ENCODE data around the gene PAPSS2.

PAPSS2 gene

GRCh38 chr10:87671139-87671815 is 11.6 kb downstream of the PAPSS2 start:
- DNase-seq (ENCODE audit: low read depth), result no peak

- DNase-seq (ENCODE audit: low read depth), result no peak
Measured at GRCh38 chr10:87672551-87672950, 12.9 kb downstream of the PAPSS2 start.

- no peak for DNase-seq (ENCODE audit: low read depth)
Measured at GRCh38 chr10:87674943-87675342, 15.3 kb downstream of the PAPSS2 start.

DNA sequence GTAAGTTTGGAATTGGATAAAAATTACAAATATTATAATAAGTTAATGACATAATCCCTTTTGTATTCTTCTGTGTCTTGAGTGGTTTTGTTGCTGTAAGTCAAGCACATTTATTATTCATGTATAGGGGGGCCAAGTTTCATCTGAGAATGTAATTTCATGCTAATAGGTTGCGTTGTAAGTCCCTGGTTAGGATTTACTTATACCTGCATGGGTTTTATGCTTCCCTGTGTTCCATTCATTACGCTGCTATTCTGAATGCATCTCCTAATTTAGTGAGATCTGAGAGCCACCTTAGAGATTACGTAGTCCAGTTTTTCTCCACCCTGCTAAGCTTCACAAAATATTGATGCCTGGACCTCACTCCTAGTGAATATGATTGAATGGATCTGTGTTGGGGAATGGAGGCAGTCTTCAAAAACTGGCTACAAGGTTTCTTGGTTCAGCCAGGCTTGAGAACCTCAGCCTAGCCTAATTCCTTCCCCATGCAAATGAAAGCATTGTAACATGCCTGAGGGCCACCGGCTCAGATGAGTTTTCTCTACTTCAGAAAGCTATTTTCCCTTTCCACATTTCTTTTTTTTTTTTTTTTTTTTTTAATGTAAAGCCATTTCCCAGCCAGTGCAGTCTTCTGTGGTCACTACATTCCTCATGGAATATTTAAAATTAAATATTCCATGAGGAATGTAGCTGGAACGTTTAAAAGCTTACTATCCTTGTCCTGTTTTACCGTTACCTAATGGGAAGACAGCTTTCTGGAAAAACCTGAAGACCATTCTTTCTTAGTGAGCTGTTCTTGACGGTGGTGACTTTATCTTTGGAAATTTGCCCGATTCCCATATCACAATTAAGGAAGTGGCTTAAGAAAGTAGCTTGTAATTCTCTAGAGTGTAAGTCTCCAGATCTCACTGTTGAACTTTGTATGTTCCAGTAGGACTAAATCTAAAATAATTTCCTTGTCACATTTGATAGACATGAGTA is 16.0 kb downstream of the PAPSS2 start:
- DNase-seq (ENCODE audit: low read depth), result no peak

DNA sequence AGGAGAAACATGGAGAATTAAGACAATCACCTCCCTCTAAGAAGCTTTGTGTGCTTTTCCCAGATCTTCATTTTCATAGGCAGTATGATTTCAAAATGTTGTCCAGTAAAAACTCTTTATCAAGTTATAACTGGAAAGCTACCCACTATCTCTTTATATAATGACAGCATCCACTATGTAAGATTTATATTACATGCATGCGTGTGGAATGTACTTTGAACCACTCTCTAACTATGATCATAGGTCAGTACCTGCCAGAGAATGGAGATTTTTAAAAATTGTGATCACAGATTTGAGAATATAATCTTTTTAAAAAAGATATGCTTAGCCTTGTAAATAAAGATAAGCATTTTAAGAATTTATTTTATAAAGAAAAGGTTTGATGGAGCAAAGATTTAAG is 17.9 kb downstream of the PAPSS2 start:
- DNase-seq (ENCODE audit: low read depth), result no peak

DNA sequence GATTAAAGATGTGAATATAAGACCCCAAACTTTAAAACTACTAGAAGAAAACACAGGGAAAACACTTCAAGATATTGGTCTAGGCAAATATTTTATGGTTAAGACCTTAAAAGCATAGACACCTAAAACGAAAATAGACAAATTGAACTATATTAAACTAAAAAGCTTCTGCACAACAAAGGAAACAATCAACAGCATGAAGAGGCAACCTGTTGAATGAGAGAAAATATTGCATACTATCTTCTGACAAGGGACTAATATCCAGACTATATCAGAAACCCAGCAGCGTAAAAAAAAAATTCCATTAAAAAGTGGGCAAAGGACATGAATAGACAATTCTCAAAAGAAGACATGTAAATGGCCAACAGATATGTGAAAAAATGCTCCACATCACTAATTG is 18.6 kb downstream of the PAPSS2 start:
- no peak for DNase-seq (ENCODE audit: low read depth)

GRCh38 chr10:87683356-87683755 is 23.7 kb downstream of the PAPSS2 start:
- no peak for DNase-seq (ENCODE audit: low read depth)

- DNase-seq (ENCODE audit: low read depth), result no peak
Measured at GRCh38 chr10:87684001-87684638, 24.4 kb downstream of the PAPSS2 start.

DNA sequence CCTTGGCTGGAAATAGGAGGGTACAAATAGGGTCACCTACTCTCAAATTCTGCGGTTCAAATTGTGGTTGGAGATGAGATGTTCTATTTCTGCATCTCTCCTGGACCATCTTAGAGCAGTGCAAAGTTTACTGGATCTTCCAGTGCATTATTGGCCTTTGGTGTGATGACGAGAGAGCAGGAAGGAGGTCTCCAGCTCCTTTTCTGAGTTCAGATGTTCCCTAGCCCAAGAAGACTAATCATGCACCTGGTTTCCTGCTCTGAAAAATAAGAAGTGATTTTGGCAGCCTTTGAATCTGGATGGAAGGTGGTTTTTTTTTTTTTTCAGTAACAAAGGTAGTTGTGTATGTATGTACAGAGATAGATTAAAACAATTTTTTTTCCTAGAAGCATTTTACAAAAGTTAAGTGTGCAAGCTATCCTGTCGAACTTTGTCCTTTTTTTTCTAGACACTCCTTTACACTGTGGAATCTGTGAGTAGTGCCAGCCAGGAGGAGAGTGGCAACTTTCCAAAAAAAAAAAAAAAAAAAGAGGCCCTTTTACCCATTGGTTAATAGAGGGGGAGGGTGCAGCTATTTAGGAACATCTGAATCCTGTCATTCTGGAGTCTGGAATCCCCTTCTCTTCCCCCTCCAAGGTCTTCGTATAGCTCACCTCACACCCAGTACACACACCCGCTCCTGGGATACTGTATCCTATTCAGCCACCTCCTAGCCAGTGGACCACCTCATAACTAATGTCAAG is 26.3 kb downstream of the PAPSS2 start:
- DNase-seq (ENCODE audit: low read depth), result no peak

DNA sequence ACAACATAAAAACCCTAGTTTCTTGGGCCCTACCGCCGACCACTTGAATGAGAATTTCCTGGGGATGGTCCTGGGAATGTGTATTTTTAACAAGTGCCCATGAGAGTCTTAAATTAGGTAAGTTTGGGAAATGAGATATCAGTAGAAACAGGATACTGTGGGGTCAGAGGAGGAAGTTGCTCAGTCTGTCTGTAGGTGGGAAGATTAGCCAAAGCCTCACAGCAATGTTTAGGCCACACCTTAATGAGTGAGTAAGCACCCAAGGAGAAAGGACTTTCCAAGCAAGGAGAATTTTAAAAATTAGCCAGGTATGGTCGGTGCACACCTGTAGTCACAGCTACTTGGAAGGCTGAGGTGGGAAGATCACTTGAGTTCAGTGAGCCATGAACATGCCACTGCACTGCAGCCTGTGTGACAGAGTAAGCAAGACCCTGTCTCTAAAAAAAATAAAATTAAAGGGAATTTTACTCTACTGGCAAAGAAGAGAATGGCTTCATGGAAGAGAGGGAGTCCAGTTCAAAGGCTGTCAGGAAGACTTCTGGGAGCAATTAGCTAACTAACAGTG is 31.9 kb downstream of the PAPSS2 start:
- no peak for DNase-seq (ENCODE audit: low read depth)

- no peak for DNase-seq (ENCODE audit: low read depth)
Measured at GRCh38 chr10:87692956-87693484, 33.3 kb downstream of the PAPSS2 start.

- DNase-seq (ENCODE audit: low read depth), result no peak
Measured at GRCh38 chr10:87694011-87694794, 34.5 kb downstream of the PAPSS2 start.

DNA sequence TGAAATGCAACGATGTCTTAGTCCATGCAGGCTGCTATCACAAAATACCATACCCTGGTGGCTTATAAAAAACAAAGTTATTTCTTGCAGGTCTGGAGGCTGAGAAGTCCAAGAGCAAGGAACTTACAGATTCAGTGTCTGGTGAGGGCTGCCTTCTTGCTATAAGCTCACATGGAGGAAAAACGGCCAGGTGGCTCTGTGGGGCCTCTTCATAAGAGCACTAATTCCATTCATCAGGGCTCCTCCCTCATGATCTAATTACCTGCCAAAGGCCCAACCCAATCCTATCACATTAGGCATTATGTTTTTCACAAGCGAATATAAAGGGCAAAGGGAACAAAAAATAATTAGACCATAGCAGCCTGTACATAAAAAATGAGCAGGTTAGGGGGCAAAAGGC is 35.4 kb downstream of the PAPSS2 start:
- DNase-seq (ENCODE audit: low read depth), result no peak

DNA sequence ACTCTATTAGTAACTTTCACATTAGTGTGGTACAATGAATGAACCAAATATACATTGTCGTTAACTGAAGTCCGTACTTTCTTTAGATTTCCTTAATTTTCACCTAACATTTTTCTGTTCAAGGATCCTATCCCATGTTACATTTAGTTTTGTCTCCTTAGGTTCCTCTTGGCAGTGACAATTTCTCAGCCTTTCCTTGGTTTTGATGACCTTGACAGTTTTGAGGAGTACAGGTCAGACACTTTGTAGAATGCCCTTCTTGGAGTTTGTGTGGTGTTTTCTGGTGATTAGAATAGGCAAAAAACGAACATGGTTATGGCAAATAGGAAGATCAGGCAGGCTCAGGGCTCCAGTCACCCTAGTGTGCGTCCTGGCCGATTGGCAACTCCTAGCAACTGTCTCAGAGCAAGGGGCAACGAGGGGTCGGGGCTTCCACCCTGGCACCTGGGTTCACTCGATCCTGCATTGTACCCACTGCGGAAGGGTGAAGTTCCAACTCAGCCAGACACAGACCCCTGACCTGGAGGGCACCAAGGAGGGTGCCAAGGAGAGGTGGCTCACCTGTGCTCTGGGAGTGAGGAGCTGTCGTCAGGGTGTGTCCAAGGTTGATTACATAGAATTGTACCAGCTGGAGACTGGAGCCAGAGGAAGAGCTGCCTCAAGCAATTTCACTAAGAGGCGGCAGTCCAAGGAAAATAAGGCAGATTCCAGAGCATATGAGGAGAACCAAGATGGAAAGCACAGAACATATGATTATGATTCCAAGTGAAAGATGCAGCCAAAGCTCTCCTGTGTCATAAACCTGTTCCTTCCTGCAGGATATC is 37.5 kb downstream of the PAPSS2 start:
- no peak for DNase-seq (ENCODE audit: low read depth)

GRCh38 chr10:87700031-87700796 is 40.5 kb downstream of the PAPSS2 start:
- DNase-seq (ENCODE audit: low read depth), result no peak

DNA sequence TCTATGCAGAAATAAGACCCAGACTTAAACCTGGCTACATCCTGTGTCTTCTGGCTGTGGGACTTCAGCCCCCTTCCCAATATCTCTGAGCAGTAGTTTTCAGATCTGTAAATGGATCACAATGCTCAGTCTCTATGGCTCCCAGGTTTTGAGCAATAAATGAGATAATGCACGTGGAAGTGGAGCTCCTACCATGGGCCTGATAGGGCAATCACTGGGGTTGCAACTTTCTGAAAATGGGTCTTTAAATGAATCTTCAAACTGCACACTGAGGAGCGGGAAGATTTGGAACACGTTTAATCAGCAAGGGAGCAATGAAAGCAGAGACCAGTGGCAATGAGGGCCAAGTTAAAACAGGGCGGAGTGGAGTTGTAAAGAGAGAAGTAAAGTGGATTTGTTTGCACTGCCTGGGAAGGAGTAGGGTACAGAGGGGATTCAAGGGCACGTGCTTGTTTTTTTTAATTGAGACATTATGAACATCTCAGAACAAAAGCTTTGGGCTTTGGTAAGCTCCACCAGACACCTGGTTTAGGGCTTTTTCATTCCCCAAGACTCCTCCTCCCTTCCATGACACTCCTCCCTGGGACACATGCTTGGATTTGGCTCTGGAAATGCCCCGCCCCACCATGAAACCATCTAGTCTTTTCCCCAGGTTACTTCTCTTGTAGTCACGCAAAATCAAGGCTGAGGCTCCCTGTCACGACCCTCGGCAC is 42.7 kb downstream of the PAPSS2 start:
- no peak for DNase-seq (ENCODE audit: low read depth)

DNA sequence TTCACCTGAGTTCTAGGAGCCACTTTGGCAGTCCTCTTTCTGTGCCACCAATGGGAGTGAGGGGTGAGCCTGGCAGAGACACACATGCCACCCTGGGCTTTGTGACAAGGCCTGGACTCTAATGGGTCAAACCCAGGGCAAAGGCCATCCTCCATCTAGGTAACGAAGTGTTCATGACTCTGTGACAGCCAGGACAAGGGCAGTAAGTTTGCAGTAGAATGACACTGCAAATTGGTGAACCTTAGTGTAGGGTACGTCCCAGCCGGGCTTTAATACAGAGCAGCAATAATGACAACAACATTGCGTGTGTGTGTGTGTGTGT is 43.3 kb downstream of the PAPSS2 start:
- no peak for DNase-seq (ENCODE audit: low read depth)

GRCh38 chr10:87703771-87704170 is 44.1 kb downstream of the PAPSS2 start:
- DNase-seq (ENCODE audit: low read depth), result no peak

DNA sequence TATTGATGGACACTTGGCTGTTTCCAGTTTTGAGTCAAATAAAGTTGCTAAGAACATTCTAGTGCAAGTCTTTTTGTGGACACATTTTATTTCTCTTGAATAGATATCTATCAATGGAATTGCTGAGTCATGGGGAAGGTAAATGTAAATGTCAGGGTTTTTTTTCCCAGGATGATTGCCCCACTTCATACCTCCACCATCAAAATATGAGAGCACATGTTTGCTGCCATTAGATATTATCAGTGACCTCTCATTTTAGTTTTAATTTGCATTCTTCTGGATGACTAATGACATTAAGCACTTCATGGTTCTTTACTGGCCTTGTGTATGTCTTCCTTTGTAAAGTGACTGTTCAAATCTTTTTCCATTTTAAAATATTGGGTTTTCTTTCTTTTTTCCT is 45.7 kb downstream of the PAPSS2 start:
- no peak for DNase-seq (ENCODE audit: low read depth)

Measured in stimulated activated CD8-positive, alpha-beta memory T cell treated with anti-CD3 and anti-CD28 coated beads, Interleukin-12 subunit alpha, Interleukin-12 subunit beta, amount 100 ng/mL, for 4 hours (primary cell).